ENCODE data around the gene SKOR2. TPM values are rescaled to one million over a fixed set of nuclear protein-coding genes. Genes with fewer than 3 reads are reported as not detected.

The SKOR2 gene
- total and polyA plus RNA-seq, 9 of the 15 experiments (the other 6 are each of a cell fraction or from before 2014, with no cell fraction given), result not detected

- ATAC-seq (peak; percentile 71), FAIRE-seq (no peak), DNase-seq (ENCODE audit: extremely low read depth in 1 of 4, low spot score in 3 of 4) (peak in 3 of 4 experiments; percentile 8 to 17 (median 12))
- H3K4me2 ChIP-seq (ENCODE audit: insufficient read depth, low read length), result no peak overlapping the region
- intact Hi-C loops (cut with micrococcal nuclease) (no loop called here), in situ Hi-C loops (cut with MboI) (no loop called here)
- no peak overlapping the region for H3K9ac ChIP-seq (ENCODE audit: insufficient read depth in 1 of 2, low read depth in 2 of 2, low read length in 2 of 2)
- peaks cover 0 to 23% of the 10 kb centered on the region in 2 experiments; a peak in 2 of 5 replicates for H3K27me3 ChIP-seq (ENCODE audit: control insufficient read depth in 2 of 2, insufficient read depth in 2 of 2, low read length in 2 of 2)
- TF ChIP-seq MTF1 (CRISPR knock-in tag; IDR thresholded peaks at IDR 0.05; ENCODE audit: borderline replicate concordance), result no peak
- TF ChIP-seq HNRNPLL (IDR thresholded peaks at IDR 0.05; ENCODE audit: low read depth, low read length, poor library complexity, severe bottlenecking), result peak; percentile 45
- TF ChIP-seq CEBPG (CRISPR knock-in tag; IDR thresholded peaks at IDR 0.05), result no peak
- TF ChIP-seq CEBPG (tag; conservative IDR thresholded peaks at IDR 0.05 in 1 of 2, IDR thresholded peaks at IDR 0.05 in 1 of 2), result no peak
- TF ChIP-seq CTCF (IDR thresholded peaks at IDR 0.05 in 2 of 3, conservative IDR thresholded peaks at IDR 0.05 in 1 of 3; ENCODE audit: insufficient read depth in 2 of 3, low read depth in 1 of 3, low read length in 3 of 3), result peak in 2 of 3 experiments; percentile 21 to 40; a peak in 2 of 6 replicates
- no peak for TF ChIP-seq ZNF280A (IDR thresholded peaks at IDR 0.05; ENCODE audit: low read depth, partially characterized antibody)
- TF ChIP-seq CREM (IDR thresholded peaks at IDR 0.05; ENCODE audit: low read depth), result no peak
- no peak for TF ChIP-seq USF2 (CRISPR knock-in tag; IDR thresholded peaks at IDR 0.05)
- 0 out of 4 replicates have a peak, but pooled peaks of 1 of the 2 experiments have one; percentile 6 for TF ChIP-seq RAD21 (CRISPR knock-in tag; conservative IDR thresholded peaks at IDR 0.05 in 1 of 2, IDR thresholded peaks at IDR 0.05 in 1 of 2)
- TF ChIP-seq CTCFL (IDR thresholded peaks at IDR 0.05; ENCODE audit: borderline replicate concordance, insufficient read depth, low read depth, low read length, poor library complexity, severe bottlenecking), result peak; percentile 18
- no peak for TF ChIP-seq ZNF79 (CRISPR knock-in tag; IDR thresholded peaks at IDR 0.05; ENCODE audit: low read depth)
- TF ChIP-seq RFX1 (IDR thresholded peaks at IDR 0.05), result no peak
- CTCF ChIA-PET (ENCODE audit: low intra/inter-chr PET ratio), result no interaction called here
- H3K27ac ChIP-seq (ENCODE audit: extremely low read depth, low read depth, low read length), result no peak overlapping the region
- no peak overlapping the region for H3K4me3 ChIP-seq
- H3K79me2 ChIP-seq (ENCODE audit: control insufficient read depth, insufficient read depth, low read length), result no peaks in the 10 kb centered on the region
- H3K9me1 ChIP-seq (ENCODE audit: control insufficient read depth, insufficient read depth, low read length), result no peaks in the 10 kb centered on the region
- no peak overlapping the region for H2AFZ ChIP-seq (ENCODE audit: low read depth, low read length)
- no peaks in the 10 kb centered on the region for H4K20me1 ChIP-seq (replicated peaks; ENCODE audit: control insufficient read depth, insufficient read depth, low read length)
- WGBS (ENCODE audit: insufficient coverage, low coverage, missing lambda C conversion rate), result 17% methylated on average over 43 of the region's 69 CpGs
- no peaks in the 10 kb centered on the region for H3K36me3 ChIP-seq (ENCODE audit: control insufficient read depth, insufficient read depth, low read length)
- H3K9me3 ChIP-seq (replicated peaks; ENCODE audit: control insufficient read depth, insufficient read depth, low read depth, low read length), result no peaks in the 10 kb centered on the region
- peaks cover 0 to 10% of the 10 kb centered on the region in 2 experiments; a peak in 2 of 5 replicates for H3K4me1 ChIP-seq (replicated peaks in 1 of 2; ENCODE audit: control insufficient read depth in 2 of 2, insufficient read depth in 2 of 2, low read length in 2 of 2)
- POLR2A ChIA-PET, result no interaction called here
- no TSS peak for BruUV-seq (replicated peaks)
Measured at GRCh38 chr18:47263430-47264307, 12.2 kb upstream of the SKOR2 start.
